Smooth muscle cell (in vitro differentiated cells): ENCODE measurements around the gene CACNA1S. TPM values are rescaled to one million over a fixed set of nuclear protein-coding genes. Genes with fewer than 3 reads are reported as not detected.

Experiments used
- DNase-seq: peaks from one replicate; lab custom pipeline; 2025; ENCODE audit not compliant: unreplicated experiment; lab: John Stamatoyannopoulos, UW
- H2AFZ ChIP-seq: fragments of 200-600 bp; sonication (generic); 2 replicates; pipeline ENCODE4 v1.6.0; 2016; ENCODE audit warnings: antibody characterized with exemption, low read depth, mild to moderate bottlenecking
- H3F3A ChIP-seq: fragments of 200-600 bp; sonication (generic); 2 replicates; pipeline ENCODE4 v1.6.0; 2017; ENCODE audit warnings: antibody characterized with exemption, low read depth
- H3K27ac ChIP-seq: fragments of 200-600 bp; sonication (generic); 2 replicates; pipeline ENCODE4 v1.5.1; 2016; ENCODE audit warnings: low read depth, mild to moderate bottlenecking
- H3K27me3 ChIP-seq: fragments of 200-600 bp; sonication (generic); 2 replicates; pipeline ENCODE4 v1.6.1; 2016; ENCODE audit warnings: low read depth, mild to moderate bottlenecking
- H3K36me3 ChIP-seq: fragments of 200-600 bp; sonication (generic); 2 replicates; pipeline ENCODE4 v1.5.1; 2016; ENCODE audit warnings: low read depth
- H3K4me1 ChIP-seq: fragments of 200-600 bp; sonication (generic); 2 replicates; pipeline ENCODE4 v1.5.1; 2016; ENCODE audit warnings: low read depth
- H3K4me2 ChIP-seq: fragments of 200-600 bp; sonication (generic); 2 replicates; pipeline ENCODE4 v1.6.0; 2016; ENCODE audit warnings: mild to moderate bottlenecking
- H3K4me3 ChIP-seq: fragments of 200-600 bp; sonication (generic); 2 replicates; pipeline ENCODE4 v1.5.1; 2016; ENCODE audit warnings: mild to moderate bottlenecking
- H3K79me2 ChIP-seq: fragments of 200-600 bp; sonication (generic); 2 replicates; pipeline ENCODE4 v1.6.0; 2016; ENCODE audit warnings: low read depth, mild to moderate bottlenecking
- H3K9ac ChIP-seq: fragments of 200-600 bp; sonication (generic); 2 replicates; pipeline ENCODE4 v1.6.0; 2016; ENCODE audit warnings: low read depth
- H3K9me3 ChIP-seq: fragments of 200-600 bp; sonication (generic); replicated peaks from 2 replicates; pipeline ENCODE4 v1.5.1; 2016; ENCODE audit warnings: low read depth
- H4K20me1 ChIP-seq: fragments of 200-600 bp; sonication (generic); 2 replicates; pipeline ENCODE4 v1.6.0; 2016; ENCODE audit warnings: low read depth
- CTCF ChIP-seq: fragments of 200-600 bp; sonication (generic); IDR thresholded peaks from 2 replicates; pipeline ENCODE4 v1.5.1; 2017; ENCODE audit warnings: borderline replicate concordance, mild to moderate bottlenecking, antibody characterized with exemption; ENCODE audit not compliant: insufficient read depth, poor library complexity, severe bottlenecking
- WGBS: methylation state at CpG from one replicate; pipeline ENCODE4 v1.1.7; 2016; ENCODE audit warnings: low lambda C conversion rate; 5-methylcytosine and 5-hydroxymethylcytosine counted together
- polyA plus RNA-seq: library from polyadenylated mRNA; unstranded; fragments of >200 nt; fragmentation: Nextera tagmentation; extraction: Ambion mirVana; gene quantifications from 2 replicates; pipeline ENCODE4 v1.2.1, GENCODE V29; 2016
- total RNA-seq: library from RNA; depleted of rRNA; stranded (reverse); fragments of >200 nt; gene quantifications from 2 replicates; pipeline ENCODE4 v1.2.3, GENCODE V29; 2014

Gene CACNA1S
- total and polyA plus RNA-seq, 2 experiments from 2014 or later = not detected

GRCh38 chr1:201013031-201013485 is 99.2 kb downstream of the CACNA1S start:
- no peak overlapping the region for H3K27ac ChIP-seq
- H3K9ac ChIP-seq = no peak overlapping the region
- no peak overlapping the region for H2AFZ ChIP-seq
- H4K20me1 ChIP-seq = no peaks in the 10 kb centered on the region
- 79% methylated on average over 4 of the region's 4 CpGs for WGBS
- H3K79me2 ChIP-seq = no peaks in the 10 kb centered on the region
- H3K4me3 ChIP-seq = no peak overlapping the region
- peaks cover 45% of the 10 kb centered on the region for H3K4me1 ChIP-seq
- no peaks in the 10 kb centered on the region for H3K27me3 ChIP-seq
- TF ChIP-seq CTCF = no peak
- DNase-seq = no peak
- H3K36me3 ChIP-seq = no peaks in the 10 kb centered on the region
- H3K9me3 ChIP-seq = no peaks in the 10 kb centered on the region
- peaks cover 11% of the 10 kb centered on the region for H3F3A ChIP-seq
- no peak overlapping the region for H3K4me2 ChIP-seq

DNA sequence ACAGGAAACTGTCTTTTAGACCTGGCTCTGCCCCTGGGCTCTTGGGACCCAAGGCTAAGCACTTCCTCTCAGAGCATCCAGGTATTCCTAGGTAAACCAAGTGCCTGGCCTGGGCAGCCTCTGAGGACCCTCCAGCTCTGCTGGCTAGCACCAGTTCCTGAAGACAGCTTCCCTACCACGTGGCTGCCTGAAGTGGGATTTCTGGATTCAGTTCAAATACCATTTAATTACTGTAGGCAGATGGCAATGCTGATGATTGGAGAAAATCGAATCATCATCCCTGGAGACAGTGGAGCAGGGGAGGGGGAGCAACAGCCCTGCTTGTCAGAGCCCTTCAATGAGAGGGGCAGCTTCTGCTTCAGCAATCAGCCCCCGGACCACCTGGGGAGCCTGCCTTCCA is 100.6 kb downstream of the CACNA1S start:
- H3K9ac ChIP-seq = no peak overlapping the region
- H3K4me3 ChIP-seq = no peak overlapping the region
- TF ChIP-seq CTCF = no peak
- H4K20me1 ChIP-seq = no peaks in the 10 kb centered on the region
- no peaks in the 10 kb centered on the region for H3K36me3 ChIP-seq
- H3K9me3 ChIP-seq = no peaks in the 10 kb centered on the region
- DNase-seq = no peak
- H3K27me3 ChIP-seq = no peaks in the 10 kb centered on the region
- no peak overlapping the region for H3K4me2 ChIP-seq
- peaks cover 34% of the 10 kb centered on the region for H3K4me1 ChIP-seq
- no peak overlapping the region for H2AFZ ChIP-seq
- 55% methylated on average over 3 of the region's 3 CpGs for WGBS
- H3K79me2 ChIP-seq = no peaks in the 10 kb centered on the region
- no peak overlapping the region for H3K27ac ChIP-seq
- peaks cover 11% of the 10 kb centered on the region for H3F3A ChIP-seq

GRCh38 chr1:201009962-201010645 is 102.1 kb downstream of the CACNA1S start:
- H3K9ac ChIP-seq = no peak overlapping the region
- no peak for TF ChIP-seq CTCF
- WGBS = 80% methylated on average over 11 of the region's 11 CpGs
- no peaks in the 10 kb centered on the region for H4K20me1 ChIP-seq
- no peaks in the 10 kb centered on the region for H3K27me3 ChIP-seq
- H2AFZ ChIP-seq = no peak overlapping the region
- H3K36me3 ChIP-seq = no peaks in the 10 kb centered on the region
- no peaks in the 10 kb centered on the region for H3K79me2 ChIP-seq
- no peak overlapping the region for H3K4me3 ChIP-seq
- peaks cover 8% of the 10 kb centered on the region for H3F3A ChIP-seq
- no peak overlapping the region for H3K4me2 ChIP-seq
- no peaks in the 10 kb centered on the region for H3K9me3 ChIP-seq
- peaks cover 23% of the 10 kb centered on the region for H3K4me1 ChIP-seq
- H3K27ac ChIP-seq = no peak overlapping the region
- DNase-seq = no peak

DNA sequence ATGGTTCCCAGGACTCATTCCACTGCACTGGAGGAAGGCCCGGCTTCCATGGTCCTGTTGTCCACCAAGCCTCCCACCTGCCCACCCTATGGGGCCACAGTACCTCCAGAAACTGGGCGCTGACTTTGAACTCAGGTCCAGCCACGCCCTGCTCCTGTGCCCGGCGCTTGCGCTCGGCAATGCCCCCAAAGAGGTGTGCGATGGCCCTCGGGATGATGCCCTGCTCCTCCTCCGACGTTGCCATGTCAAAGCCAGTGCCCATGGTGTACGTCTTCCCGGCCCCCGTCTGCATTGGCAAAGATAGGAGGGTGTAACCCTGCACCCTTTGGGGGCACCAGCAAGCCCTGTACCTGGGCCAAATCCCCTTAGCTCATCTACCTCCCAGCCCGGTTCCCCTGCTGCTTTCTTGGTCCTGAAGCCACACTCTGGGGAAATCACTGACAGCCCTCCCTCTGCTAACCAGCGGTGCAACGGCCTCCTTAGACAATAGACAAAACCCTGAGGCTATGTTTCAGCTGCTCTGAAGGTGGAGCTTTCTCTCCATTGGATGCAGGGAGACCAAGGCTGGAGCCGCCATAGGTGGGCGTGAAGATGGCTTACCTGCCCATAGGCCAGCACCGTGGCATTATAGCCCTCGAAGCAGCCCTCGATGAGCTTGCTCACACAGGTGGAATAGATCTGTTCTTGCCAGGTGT is 103.4 kb downstream of the CACNA1S start:
- WGBS = 96% methylated on average over 22 of the region's 22 CpGs

More for the DNA sequence above, 103.4 kb downstream of the CACNA1S start:
- Histone ChIP-seq H3K9ac (no peak overlapping the region), H3K9me3 (no peaks in the 10 kb centered on the region), H3K4me1 (peaks cover 10% of the 10 kb centered on the region), H3K36me3 (no peaks in the 10 kb centered on the region), H3K4me3 (no peak overlapping the region), H3F3A (no peaks in the 10 kb centered on the region), H3K27me3 (no peaks in the 10 kb centered on the region), H4K20me1 (no peaks in the 10 kb centered on the region), H3K4me2 (no peak overlapping the region), H3K79me2 (no peaks in the 10 kb centered on the region), H3K27ac (no peak overlapping the region), H2AFZ (no peak overlapping the region)
- TF ChIP-seq CTCF = no peak
- DNase-seq = no peak
